GM18511 (cell line): Measurements from ENCODE around the gene ELN.
"Not testable (repeated sequence)": the region's sequence is repeated elsewhere in the genome, so short reads cannot be mapped to it uniquely, and the experiment has no call there.

ENCODE experiments used
- ATAC-seq: cut with Tn5 transposase; IDR thresholded peaks from one replicate; pipeline ENCODE4 v1.9.1; 2021; ENCODE audit warnings: mild to moderate bottlenecking, moderate library complexity; ENCODE audit not compliant: unreplicated experiment

Gene ELN

DNA sequence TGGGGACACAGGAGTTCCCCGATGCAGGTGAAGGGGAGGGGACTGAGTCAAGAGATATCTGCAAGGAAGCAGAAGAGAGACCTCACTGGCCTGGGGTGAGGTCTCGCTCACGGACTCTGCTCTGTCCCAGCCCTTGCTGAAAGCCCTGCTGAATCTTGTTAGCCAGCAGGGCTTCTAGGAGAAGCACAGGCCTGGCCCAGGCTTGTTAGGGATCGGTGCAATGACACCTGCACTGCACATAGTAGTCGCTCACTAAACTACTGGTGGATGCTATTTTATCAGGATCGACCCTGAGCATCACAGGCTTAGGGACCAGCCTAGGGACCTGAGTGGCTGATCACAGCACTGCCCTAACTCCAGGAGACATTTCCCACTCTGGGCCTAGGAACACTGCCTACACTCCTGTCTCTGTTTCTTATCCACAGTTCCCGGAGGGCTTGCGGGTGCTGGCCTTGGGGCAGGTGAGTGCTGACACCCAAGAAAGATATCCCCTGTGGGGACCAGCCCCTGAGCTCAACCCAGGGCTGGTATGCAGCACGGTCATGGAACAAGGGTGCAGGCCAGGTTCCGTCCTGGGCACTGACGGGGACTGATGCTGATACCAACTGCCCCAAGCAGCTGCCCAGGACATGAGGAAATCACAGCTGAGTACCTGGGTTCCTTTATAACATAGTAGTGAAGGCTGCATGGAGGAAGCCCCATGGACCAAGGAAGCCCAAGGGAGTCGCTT is 13.0 kb downstream of the ELN start:
- ATAC-seq = no peak

DNA sequence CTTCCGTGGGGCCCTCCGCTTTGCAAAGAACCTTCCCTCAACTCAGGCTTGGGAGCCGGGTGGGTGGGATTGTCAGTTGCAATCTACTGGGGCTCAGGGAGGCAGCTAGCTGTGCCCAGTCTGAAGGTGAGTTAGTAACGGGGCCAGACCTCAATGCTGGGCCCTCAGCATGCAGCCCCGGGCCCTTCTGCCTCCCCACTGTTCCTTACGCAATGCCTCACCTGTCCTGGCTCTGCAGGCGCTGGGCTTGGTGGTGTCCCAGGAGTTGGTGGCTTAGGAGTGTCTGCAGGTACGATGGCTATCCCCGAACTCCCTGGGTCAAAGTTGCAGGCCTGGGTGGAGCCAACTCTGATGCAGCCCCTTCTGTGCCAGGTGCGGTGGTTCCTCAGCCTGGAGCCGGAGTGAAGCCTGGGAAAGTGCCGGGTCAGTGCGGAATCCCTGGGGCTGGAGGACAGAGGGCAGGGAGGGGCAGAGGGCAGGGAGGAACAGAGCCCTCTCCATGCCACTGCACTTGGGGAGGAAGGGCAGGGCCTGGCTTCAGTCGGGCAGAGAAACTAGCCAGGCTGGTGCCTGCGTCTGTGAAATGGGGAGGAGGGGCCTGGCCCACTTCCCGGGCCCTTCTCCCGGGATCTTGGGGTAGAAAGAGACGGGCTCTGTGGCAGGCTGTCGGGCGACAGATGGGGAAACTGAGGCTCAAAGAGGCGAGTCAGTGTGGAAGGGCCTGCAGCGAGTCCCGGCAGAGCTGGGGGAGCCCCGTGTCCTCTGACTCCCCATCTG is 15.0 kb downstream of the ELN start:
- no peak for ATAC-seq

DNA sequence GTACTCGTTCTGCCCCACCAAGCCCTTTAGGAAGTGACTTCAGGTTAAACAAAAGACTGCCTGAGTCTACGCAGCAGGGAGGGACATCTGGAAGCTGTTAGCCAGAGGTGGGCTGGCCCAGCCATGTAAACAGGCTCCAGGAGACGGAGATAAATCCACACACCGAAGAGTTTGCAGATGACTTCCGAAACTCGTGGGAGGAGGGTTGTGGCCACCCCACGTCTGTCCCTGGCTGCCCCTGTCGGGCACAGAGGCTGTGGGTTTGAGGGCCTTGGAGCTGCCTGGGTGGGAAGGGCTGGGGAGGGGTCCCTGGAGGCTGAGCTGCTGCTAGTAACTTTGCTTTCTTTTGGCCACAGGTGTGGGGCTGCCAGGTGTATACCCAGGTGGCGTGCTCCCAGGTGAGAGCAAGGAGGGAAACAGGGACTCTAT is 15.6 kb downstream of the ELN start:
- ATAC-seq = no peak

DNA sequence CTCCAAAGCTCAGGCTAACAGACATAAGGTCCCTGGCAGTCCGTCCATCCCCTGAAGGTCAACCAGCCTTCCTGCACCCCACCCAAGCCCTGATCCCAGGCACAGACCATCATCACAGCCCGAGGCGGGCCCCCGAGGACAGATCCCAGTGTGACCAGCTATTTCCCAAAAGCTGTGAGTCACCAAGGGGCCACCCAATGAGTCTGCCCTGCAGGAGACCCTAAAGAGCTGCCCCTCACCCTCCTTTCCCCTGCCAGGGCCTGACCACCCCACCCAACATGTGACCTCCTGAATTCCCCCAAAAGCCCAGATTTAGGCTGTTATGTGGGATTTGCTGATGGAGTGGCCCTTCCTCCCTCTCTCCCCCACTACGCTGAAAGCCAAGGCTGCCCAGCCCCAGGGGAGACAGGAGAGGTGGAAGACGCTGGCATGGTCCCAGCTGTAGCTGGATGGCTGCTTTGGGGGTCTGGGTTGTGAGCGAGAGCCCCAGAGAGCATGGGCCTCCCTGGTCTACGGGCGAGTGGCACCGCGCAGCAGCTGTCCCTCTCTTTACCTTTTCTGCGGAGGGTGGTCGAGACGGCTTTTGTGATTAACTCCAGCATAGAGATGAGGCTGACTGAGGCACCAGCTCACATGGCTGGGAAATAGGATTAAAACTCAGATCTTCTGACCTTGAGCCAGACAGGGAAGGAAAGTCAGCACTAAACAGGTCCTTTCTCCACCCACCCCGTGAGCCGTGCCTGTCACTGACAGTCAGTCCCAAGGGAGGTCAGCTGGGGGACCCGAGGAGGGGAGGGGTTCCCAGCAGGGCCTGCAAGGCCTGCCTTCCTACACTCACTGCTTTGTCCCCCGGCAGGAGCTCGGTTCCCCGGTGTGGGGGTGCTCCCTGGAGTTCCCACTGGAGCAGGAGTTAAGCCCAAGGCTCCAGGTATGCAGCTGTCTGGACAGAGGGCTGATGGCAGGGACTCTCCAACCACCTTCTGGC is 16.7 kb downstream of the ELN start:
- ATAC-seq = no peak

DNA sequence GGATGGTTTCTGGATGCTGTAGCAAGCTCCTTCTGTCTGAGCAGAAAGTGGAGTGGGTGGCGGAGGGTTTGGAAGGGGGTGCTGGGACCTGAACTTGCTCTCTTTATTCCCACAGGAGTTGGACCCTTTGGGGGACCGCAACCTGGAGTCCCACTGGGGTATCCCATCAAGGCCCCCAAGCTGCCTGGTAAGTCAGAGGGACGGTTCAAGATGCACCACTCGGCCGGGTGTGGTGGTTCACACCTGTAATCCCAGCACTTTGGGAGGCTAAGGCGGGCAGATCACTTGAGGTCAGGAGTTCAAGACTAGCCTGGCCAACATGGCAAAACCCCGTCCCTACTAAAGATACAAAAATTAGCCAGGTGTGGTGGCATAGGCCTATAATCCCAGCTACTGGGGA is 18.6 kb downstream of the ELN start:
- not testable (repeated sequence) for ATAC-seq

DNA sequence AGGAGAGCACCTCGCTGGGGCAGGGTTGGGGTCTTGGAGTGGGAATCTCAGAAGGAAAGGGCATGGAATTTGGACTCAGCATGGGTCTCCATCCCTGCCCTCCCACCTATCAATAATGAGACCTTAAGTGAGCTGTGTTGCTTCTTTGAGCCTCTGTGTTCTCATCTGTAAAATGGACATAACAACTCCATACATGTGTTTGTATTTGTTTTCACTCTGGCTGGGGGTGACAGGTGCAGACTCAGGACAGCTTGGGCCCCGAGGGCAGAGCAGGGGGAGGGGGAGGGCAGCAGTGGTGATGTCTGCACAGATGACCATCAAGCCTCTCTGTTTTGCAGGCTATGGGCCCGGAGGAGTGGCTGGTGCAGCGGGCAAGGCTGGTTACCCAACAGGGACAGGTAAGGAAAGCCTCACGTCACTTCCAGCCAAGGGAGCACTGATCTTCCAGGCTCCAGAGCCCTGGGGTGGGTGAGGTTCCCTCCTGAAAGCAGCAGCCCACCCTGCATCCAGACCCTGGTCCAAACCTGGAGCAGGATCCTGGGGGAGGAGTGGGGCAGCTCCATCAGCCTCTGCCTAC is 19.9 kb downstream of the ELN start:
- no peak for ATAC-seq

DNA sequence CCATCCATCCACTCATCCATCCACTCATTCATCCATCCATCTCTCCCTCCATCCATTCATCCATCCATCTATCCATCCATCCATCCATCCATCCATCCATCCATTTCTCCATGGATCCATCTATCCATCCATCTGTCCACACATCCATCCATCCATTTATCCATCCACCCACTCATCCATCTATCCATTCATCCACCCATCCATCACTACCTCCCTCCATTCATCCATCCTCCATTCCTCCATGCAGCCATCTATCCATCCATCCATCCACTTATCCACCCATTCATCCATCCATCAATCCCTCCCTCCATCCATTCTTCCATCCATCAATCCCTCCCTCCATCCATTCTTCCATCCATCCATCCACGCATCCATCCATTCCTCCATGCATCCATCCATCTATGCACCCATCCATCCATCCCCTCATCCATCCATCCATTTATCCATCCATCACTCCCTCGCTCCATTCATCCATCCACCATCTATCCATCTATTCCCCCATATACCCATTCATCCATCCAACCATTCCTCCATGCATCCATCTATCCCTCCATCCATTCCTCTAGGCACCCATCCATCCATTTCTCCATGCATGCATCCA is 21.1 kb downstream of the ELN start:
- no peak for ATAC-seq

DNA sequence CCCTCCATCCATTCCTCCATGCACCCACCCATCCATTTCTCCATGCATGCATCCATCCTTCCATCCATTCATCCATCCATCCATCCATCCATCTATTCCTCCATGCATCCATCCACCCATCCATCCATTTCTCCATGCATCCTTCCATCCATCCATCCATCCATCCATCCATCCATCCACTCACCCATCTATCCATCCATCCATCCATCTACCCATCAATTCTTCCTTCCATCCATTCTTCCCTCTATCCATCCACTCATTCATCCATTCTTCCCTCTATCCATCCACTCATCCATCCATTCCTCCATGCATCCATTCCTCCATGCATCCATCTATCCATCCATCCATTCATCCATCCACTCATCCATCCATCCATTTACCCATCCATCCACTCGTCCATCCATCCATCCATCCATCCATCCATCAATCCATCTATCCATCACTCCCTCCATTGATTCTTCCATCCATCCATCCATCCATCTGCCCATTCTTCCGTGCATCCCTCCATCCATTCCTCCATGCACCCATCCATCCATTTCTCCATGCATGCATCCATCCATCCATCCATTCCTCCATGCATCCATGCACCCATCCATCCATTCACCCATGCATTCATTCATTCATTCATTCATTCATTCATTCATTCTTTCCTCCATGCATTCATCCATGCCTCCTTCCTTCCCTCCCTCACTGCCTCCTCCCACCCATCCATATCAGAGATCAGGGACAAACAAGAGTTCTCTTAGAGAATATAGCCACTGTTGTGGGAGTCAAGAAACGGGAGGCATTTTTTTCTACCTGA is 22.2 kb downstream of the ELN start:
- no peak for ATAC-seq

DNA sequence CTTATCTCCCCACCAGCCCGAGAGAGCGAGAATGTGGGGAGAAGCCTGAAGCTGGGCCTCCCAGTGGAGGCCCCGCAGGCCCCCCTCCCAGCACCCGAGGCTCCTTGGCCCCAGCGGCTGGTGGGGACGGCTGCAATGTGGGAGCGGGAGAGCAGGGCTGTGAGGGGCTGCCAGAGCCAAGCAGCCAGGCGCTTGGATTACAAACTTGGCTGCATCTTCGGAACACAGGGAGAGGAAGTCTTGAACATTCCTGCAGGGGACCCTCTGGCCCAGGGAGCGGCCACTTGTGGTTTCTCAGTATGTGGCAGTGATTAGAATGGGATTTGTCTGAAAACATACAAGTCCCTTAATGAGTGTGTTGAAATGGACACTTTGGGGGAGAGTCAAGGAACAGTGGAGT is 23.2 kb downstream of the ELN start:
- no peak for ATAC-seq

DNA sequence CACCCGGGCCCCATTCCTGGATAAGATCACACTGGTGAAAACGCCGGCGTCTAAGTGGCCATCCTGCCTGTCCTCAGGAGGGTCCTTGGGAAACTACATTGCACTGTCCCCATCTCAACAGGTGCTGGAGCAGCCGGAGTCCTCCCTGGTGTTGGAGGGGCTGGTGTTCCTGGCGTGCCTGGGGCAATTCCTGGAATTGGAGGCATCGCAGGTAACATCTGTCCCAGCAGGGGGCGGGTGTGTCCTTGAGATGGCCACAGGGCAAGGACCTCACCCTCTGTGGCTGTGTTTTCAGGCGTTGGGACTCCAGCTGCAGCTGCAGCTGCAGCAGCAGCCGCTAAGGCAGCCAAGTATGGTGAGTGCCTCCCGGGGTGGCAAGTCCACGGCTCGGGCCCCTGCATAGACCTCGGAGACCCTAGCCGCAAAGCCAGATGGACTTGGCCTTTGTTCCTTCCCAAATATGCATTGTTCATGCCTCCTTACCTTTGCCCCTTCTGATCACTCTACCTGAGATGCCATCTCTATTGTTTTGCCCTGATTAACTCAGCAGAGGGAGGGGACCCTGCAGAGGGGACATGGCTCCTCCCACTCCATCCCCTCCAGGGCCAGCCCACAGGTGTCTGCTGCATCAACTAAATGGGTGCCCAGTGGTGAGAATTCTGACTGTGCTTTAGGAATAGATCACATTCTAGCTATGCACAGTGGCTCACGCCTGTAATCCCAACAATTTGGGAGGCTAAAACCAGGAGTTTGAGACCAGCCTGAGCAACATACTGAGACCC is 23.8 kb downstream of the ELN start:
- no peak for ATAC-seq

DNA sequence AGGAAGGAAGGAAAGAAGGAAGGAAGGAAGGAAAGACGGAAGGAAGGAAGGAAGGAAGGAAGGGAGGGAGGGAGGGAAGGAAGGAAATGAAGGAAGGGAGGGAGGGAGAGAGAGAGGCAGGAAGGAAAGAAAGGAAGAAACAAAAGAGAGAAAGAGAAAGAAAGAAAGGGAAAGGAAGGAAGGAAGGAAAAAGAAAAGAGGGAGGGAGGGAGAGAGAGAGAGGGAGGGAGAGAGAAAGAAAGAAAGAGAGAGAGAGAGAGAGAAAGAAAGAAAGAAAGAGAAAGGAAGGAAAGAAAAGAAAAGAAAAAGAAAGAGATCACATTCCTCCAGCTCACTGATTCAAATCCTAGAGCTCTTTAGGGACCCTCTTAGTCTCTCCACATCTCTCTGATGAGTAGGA is 24.7 kb downstream of the ELN start:
- no peak for ATAC-seq

DNA sequence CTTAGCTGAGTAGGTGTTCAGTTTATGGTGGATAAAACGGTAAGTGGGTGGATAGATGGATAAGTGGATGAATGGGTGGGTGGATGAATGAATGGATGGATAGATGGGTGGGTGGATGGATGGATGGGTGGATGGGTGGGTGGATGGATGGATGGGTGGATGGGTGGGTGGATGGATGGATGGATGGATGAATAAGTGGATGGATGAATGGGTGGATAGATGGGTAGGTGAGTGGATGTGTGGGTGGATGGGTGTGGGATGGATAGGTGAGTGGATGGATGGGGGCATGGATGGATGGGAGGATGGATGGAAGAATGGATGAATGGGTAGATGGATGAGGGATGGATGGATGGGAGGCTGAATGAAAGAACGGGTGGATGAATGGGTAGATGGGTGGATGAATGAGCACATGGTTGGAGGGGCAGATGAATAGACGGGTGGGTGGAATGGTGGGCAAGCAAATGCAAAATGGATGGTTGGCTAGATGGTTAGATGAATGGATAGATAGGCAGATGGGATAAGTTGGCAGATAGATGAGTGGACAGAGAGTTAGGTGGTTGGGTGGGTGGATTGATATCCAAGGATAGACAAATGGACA is 25.7 kb downstream of the ELN start:
- ATAC-seq = no peak

DNA sequence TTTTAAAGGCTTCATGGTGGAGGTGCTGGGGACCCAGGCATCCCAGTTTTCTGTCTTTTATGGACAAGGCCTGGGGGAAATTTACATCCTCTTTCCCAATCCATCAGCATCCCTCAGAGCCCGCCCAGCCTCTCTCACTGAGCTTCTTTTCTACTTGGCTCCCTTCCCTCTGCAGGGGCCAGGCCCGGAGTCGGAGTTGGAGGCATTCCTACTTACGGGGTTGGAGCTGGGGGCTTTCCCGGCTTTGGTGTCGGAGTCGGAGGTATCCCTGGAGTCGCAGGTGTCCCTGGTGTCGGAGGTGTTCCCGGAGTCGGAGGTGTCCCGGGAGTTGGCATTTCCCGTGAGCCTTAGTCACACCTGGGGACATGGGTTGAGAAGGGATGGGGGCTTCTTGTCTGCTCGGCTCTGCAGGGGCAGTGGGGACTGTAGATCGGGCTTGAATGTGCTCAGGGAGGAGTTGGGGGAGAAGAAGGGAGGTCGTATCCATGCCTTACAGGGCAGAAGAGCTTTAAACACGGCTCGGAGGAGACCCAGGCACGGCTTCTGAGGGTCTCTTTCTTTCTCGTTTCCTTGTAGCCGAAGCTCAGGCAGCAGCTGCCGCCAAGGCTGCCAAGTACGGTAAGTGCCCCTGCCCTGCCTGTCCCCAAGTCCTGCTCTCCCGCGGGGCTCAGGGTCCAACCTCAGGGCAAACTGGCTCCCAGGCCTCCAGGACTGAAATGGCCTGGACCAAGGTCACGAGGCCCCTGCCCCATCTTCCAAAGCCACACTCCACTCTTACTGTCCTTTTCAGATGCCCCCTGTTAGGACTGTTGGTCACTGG is 28.3 kb downstream of the ELN start:
- ATAC-seq = no peak

DNA sequence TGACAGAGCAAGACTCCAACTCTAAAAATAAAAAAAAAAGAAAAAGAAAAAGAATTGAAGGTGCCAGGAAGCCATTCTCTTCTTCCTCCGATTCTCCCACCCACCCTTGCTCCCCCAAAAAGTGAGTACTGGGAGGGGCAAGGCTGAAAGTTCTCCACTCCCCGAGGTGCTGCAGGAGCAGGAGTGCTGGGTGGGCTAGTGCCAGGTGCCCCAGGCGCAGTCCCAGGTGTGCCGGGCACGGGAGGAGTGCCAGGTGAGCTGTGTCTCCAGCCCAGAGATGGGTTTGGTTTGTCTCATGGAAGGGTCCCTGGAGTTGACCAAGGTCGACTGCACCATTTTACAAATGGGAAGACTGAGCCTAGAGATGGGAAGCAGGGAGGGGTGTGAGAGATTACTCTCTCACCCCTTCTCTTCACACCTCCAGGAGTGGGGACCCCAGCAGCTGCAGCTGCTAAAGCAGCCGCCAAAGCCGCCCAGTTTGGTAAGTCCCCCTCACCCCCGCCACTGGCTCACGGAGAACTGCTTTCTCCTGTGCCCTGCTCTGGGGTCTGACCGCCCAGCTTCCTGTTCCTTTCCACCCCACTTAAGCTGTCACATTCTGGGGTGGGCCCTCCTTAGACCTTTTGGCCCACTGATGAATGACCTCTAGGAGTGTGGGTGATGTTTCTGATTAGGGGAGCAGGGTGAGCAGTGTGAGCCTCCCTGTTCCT is 29.4 kb downstream of the ELN start:
- ATAC-seq = no peak

DNA sequence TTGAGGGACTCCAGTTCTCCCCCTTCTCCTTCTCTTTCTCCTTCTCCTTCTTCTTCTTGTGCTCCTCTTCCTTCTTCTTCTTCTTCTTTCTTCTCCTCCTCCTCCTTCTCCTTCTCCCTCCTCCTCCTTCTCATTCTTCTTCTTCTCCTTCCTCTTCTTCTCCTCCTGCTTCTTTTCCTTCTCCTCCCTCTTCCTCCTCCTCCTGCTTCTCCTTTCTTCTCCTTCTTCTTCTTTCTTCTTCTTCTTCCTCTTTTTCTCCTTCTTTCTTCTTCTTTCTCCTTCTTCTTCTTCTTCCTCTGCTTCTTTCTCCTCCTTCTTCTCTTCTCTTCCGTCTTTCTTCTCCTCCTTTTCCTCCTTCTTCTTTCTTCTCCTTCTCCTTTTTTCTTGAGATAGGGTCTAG is 30.0 kb downstream of the ELN start:
- no peak for ATAC-seq

DNA sequence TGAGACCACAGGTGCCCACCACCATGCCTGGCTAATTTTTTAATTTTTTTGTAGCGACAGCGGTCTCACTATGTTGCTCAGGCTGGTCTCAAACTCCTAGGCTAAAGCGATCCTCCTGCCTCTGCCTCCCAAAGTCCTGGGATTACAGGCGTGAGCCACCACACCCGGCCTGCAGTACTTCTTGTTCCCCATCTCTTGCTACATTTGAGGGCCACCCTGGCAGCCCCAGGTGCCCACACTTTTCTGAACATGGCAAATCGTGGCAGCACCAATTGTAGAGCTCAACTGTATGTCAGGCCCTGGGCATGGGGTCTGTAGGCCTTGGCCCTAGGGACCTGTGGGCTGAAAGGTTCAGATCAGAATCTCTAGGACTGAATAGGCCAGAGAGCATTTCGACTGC is 30.5 kb downstream of the ELN start:
- no peak for ATAC-seq

DNA sequence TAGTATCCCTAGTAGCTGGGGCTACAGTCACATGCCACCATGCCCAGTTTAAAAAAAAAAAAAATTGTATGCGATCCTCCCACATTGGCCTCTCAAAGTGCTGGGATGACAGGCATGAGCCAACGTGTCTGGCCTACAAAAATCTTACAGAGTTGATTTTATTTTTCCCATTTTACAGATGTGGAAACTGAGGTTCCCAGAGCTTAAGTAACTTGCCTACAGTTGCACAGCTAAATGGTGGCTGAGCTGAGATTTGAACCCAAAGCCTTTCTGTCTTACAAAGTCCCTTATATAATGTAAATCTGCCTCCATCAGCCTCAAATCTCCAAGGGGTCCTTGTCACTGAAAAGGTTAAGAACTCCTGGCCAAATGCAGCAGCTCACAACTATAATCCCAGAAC is 31.1 kb downstream of the ELN start:
- ATAC-seq = no peak
